K562 (cell line): ENCODE measurements around the gene SPINT1. TPM values are rescaled to one million over a fixed set of nuclear protein-coding genes. Genes with fewer than 3 reads are reported as not detected.

ENCODE experiments used
- ATAC-seq: fragments of 200-7000 bp; cut with Tn5 transposase; 3 replicates; pipeline ENCODE4 v1.9.1; 2020; ENCODE audit warnings: moderate library complexity
- BruUV-seq: library from RNA; stranded (reverse); fragments of 400-500 nt; replicated peaks from 2 replicates; lab custom pipeline; 2021; lab: Mats Ljungman, UMichigan
- CTCF ChIA-PET: fragments of 300-600 bp; formaldehyde crosslinking; extraction: SDS; loops from one replicate; lab custom pipeline; 2021; ENCODE audit warnings: low intra/inter-chr PET ratio; lab: Yijun Ruan, JAX
- POLR2A ChIA-PET: fragments of 300-600, 350-650 bp; sonication (Branson Sonifier 250); formaldehyde crosslinking; extraction: SDS; loops from one replicate; lab custom pipeline; 2021; ENCODE audit warnings: antibody characterized with exemption, inconsistent platforms; lab: Yijun Ruan, JAX
- DNase-seq, 4 experiments: peaks; one replicate each; pipeline versions ENCODE4 v3.0.0 to v3.0.0-alpha.2; 2011 to 2018; ENCODE audit warnings: low spot score in 3 of 4, mixed read lengths in 3 of 4; ENCODE audit errors: extremely low read depth in 1 of 4
- FAIRE-seq: peaks from 2 replicates; lab custom pipeline; 2011; peaks lifted over from hg19 to GRCh38; lab: Jason Lieb, UNC
- H2AFZ ChIP-seq: 2 replicates; pipeline ENCODE4 v1.6.0; 2011; ENCODE audit warnings: low read depth, low read length, control low read depth, inconsistent platforms
- H3K27ac ChIP-seq: fragments of 200-600 bp; 3 replicates; pipeline ENCODE4 v1.8.0; 2011; ENCODE audit warnings: low read depth, mild to moderate bottlenecking, control low read depth, inconsistent platforms, low read length, moderate library complexity, mixed read lengths; ENCODE audit errors: extremely low read depth
- H3K27me3 ChIP-seq, 2 experiments: fragments of 300-600 bp in 1 of 2; 2 replicates in 1 of 2; 3 replicates in 1 of 2; pipeline versions ENCODE4 v1.6.0 to v1.8.0; 2011; ENCODE audit warnings: inconsistent platforms in 2 of 2, low read length in 2 of 2, mild to moderate bottlenecking in 1 of 2, mixed read lengths in 1 of 2, moderate library complexity in 1 of 2; ENCODE audit not compliant: control insufficient read depth in 2 of 2, insufficient read depth in 2 of 2
- H3K36me3 ChIP-seq: fragments of 300-600 bp; 3 replicates; pipeline ENCODE4 v1.8.0; 2011; ENCODE audit warnings: mild to moderate bottlenecking, low read length, inconsistent platforms; ENCODE audit not compliant: control insufficient read depth, insufficient read depth
- H3K4me1 ChIP-seq, 2 experiments: fragments of 200-600 bp in 1 of 2; replicated peaks in 1 of 2; 2 replicates in 1 of 2; 3 replicates in 1 of 2; pipeline versions ENCODE4 v1.5.1 to v1.8.0; 2011; ENCODE audit warnings: inconsistent platforms in 2 of 2, low read length in 2 of 2, mild to moderate bottlenecking in 1 of 2, mixed read lengths in 1 of 2, moderate library complexity in 1 of 2; ENCODE audit not compliant: control insufficient read depth in 2 of 2, insufficient read depth in 2 of 2
- H3K4me2 ChIP-seq: 2 replicates; pipeline ENCODE4 v1.6.1; 2011; ENCODE audit warnings: low read length, control low read depth, inconsistent platforms, mixed read lengths; ENCODE audit not compliant: insufficient read depth
- H3K4me3 ChIP-seq: fragments of 200-600 bp; sonication (generic), shearing (Covaris generic); 2 replicates; pipeline ENCODE4 v1.5.1; 2016; ENCODE audit warnings: control low read depth, inconsistent platforms
- H3K79me2 ChIP-seq: fragments of 200-600 bp; 3 replicates; pipeline ENCODE4 v1.8.0; 2011; ENCODE audit warnings: low read length, inconsistent platforms; ENCODE audit not compliant: control insufficient read depth, insufficient read depth
- H3K9ac ChIP-seq, 2 experiments: 2 replicates each; pipeline versions ENCODE4 v1.6.0 to v1.6.1; 2011; ENCODE audit warnings: low read depth in 2 of 2, low read length in 2 of 2, control low read depth in 1 of 2, inconsistent platforms in 1 of 2, mild to moderate bottlenecking in 1 of 2, mixed read lengths in 1 of 2; ENCODE audit not compliant: insufficient read depth in 1 of 2
- H3K9me1 ChIP-seq: one replicate; pipeline ENCODE4 v1.6.0; 2011; ENCODE audit warnings: inconsistent platforms, mild to moderate bottlenecking, low read length, moderate library complexity; ENCODE audit not compliant: control insufficient read depth, insufficient read depth
- H3K9me3 ChIP-seq: replicated peaks from 2 replicates; pipeline ENCODE4 v1.5.1; 2011; ENCODE audit warnings: low read depth, low read length, inconsistent platforms; ENCODE audit not compliant: control insufficient read depth, insufficient read depth
- H4K20me1 ChIP-seq: replicated peaks from 2 replicates; pipeline ENCODE4 v1.6.1; 2011; ENCODE audit warnings: low read length, inconsistent platforms, mixed read lengths; ENCODE audit not compliant: control insufficient read depth, insufficient read depth
- CEBPG ChIP-seq, 3 experiments: fragments of 200-800 bp in 1 of 3; sonication (Bioruptor generic) in 1 of 3; sonication (generic) in 1 of 3; formaldehyde crosslinking in 1 of 3; IDR thresholded peaks in 2 of 3; conservative IDR thresholded peaks in 1 of 3; 2 replicates each; pipeline versions ENCODE4 v1.6.1 to v1.8.0; 2016 to 2022; ENCODE audit warnings: missing compliant biosample characterization in 2 of 3, missing genetic modification characterization in 2 of 3, mild to moderate bottlenecking in 1 of 3, missing genetic modification reagents in 1 of 3
- FOXA3 ChIP-seq, 2 experiments: fragments of 450-650 bp in 1 of 2; sonication (generic) in 1 of 2; formaldehyde crosslinking; IDR thresholded peaks in 1 of 2; conservative IDR thresholded peaks in 1 of 2; 2 replicates each; pipeline versions ENCODE4 v1.4.0 to v1.8.0; 2020 to 2022; ENCODE audit warnings: mild to moderate bottlenecking in 2 of 2, missing genetic modification reagents in 1 of 2
- KDM5B ChIP-seq: fragments of 200-600 bp; sonication (generic); IDR thresholded peaks from 2 replicates; pipeline ENCODE4 v1.6.1; 2012; ENCODE audit warnings: low read depth, mild to moderate bottlenecking, moderate library complexity, low read length, control low read depth, inconsistent platforms; ENCODE audit not compliant: insufficient replicate concordance
- WGBS: fragments of 100-300 bp; shearing (Covaris generic); methylation state at CpG from one replicate; pipeline ENCODE4 v1.1.6; 2016; ENCODE audit warnings: low coverage, mixed read lengths; ENCODE audit not compliant: insufficient coverage; ENCODE audit errors: missing lambda C conversion rate; 5-methylcytosine and 5-hydroxymethylcytosine counted together
- in situ Hi-C: fragments of 300-500 bp; cut with MboI; formaldehyde crosslinking; loops from 4 replicates; pipeline ENCODE4 v1.15.0; 2018; ENCODE audit warnings: inconsistent platforms, mixed read lengths
- intact Hi-C: fragments of 100-400 bp; cut with micrococcal nuclease; formaldehyde crosslinking; loops from 2 replicates; pipeline ENCODE4 v1.14.2; 2022
- polyA plus RNA-seq, 8 experiments: library from polyadenylated mRNA; depleted of rRNA in 4 of 8; stranded (reverse) in 5 of 8; unstranded in 3 of 8; fragments of >200 nt; fragmentation: Nextera tagmentation in 2 of 8; fragmentation: Illumina TruSeq in 1 of 8; extraction: Ambion mirVana in 2 of 8; extraction: Trizol in 1 of 8; gene quantifications; 2 replicates each; pipeline versions ENCODE4 v1.2.1 to v1.2.3, GENCODE V29; 2011 to 2014; ENCODE audit warnings: inconsistent platforms in 1 of 8, missing spikeins in 1 of 8
- total RNA-seq, 7 experiments: library from RNA; depleted of rRNA in 6 of 7; stranded (reverse); fragments of >200 nt in 6 of 7; fragmentation: Illumina TruSeq in 2 of 7; extraction: Trizol in 2 of 7; gene quantifications; 2 replicates each; pipeline versions ENCODE4 v1.2.1 to v1.2.3, GENCODE V29; 2011 to 2021; ENCODE audit warnings: low replicate concordance in 1 of 7

The SPINT1 gene
- total and polyA plus RNA-seq, 9 of the 15 experiments (the other 6 are each of a cell fraction or from before 2014, with no cell fraction given), result 0.78 to 4.5 (median 1.5) TPM

DNA sequence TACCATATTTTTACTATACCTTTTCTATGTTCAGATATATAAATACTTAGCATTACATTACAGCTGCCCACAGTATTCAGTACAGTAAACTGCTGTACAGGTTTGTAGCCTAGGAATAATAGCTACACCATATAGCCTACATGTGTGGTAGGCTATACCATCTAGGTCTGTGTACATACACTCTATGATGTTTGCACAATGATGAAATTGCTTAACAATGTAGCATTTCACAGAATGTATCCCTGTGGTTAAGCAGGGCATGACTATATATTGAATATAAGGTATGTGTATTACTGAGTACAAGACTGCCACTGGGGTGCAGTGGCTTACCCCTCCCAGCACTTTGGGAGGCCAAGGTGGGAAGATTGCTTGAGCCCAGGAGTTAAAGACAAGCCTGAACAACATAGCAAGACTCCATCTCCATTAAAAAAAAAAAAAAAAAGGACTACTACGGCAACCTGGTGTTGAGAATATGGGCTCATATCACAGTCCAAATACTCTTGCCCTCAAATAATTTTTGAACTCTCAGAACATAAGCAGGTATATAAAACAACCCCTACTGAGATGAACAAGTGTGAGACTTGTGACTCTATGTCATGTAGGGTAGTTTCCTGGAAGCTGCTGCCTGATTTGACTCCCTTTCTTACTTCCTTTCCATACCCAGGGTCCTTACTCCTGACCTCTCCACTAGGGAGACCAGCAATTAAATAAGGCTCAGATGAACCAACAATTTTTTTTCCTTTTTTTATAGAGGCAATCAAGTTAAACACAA lies 20.1 kb upstream of the SPINT1 start:
- no CpG with 5 or more reads among the region's 1 CpG for WGBS
- FAIRE-seq (no peak), ATAC-seq (no peak), DNase-seq (no peak)
- no peak overlapping the region for H3K4me2 ChIP-seq
- no peaks in the 10 kb centered on the region for H3K79me2 ChIP-seq
- no peaks in the 10 kb centered on the region for H3K9me1 ChIP-seq
- H3K9me3 ChIP-seq, result no peaks in the 10 kb centered on the region
- H3K4me3 ChIP-seq, result no peak overlapping the region
- ChIA-PET CTCF (no interaction called here), POLR2A (interaction anchor here (1.2 kb wide), 1 partner anchor 20 kb away, joined by 4 read pairs; the partner anchor contains the start of gene SPINT1)
- no peak overlapping the region for H2AFZ ChIP-seq
- H3K27me3 ChIP-seq, result no peaks in the 10 kb centered on the region
- intact Hi-C loops, result no loop called here
- BruUV-seq, result no TSS peak
- peaks cover 4% of the 10 kb centered on the region for H4K20me1 ChIP-seq
- in situ Hi-C loops, result no loop called here
- H3K4me1 ChIP-seq, result peaks cover 5 to 19% of the 10 kb centered on the region in 2 experiments; a peak in 4 of 5 replicates
- no peak overlapping the region for H3K9ac ChIP-seq
- no peak overlapping the region for H3K27ac ChIP-seq
- H3K36me3 ChIP-seq, result no peaks in the 10 kb centered on the region
- TF ChIP-seq CEBPG (CRISPR knock-in tag; IDR thresholded peaks at IDR 0.05) (no peak), CEBPG (tag; conservative IDR thresholded peaks at IDR 0.05 in 1 of 2, IDR thresholded peaks at IDR 0.05 in 1 of 2) (peak in 1 of 2 experiments; percentile 74; a peak in 2 of 4 replicates), KDM5B (no peak), FOXA3 (CRISPR knock-in tag; conservative IDR thresholded peaks at IDR 0.05 in 1 of 2, IDR thresholded peaks at IDR 0.05 in 1 of 2) (peak in 1 of 2 experiments; percentile 63; a peak in 2 of 4 replicates)
